Stimulated activated naive CD4-positive, alpha-beta T cell (primary cell): ENCODE measurements around the gene GBA3.

Experiments
- DNase-seq, 6 experiments: peaks; one replicate each; lab custom pipeline; 2025; lab: John Stamatoyannopoulos, UW

The GBA3 gene

GRCh38 chr4:22692736-22693135 lies at the start of gene GBA3:
TSS of gene GBA3 (plus strand) at chr4:22692937.
- DNase-seq = no peak

- DNase-seq = no peak
Measured at GRCh38 chr4:22643952-22644351, 48.8 kb upstream of the GBA3 start.

DNA sequence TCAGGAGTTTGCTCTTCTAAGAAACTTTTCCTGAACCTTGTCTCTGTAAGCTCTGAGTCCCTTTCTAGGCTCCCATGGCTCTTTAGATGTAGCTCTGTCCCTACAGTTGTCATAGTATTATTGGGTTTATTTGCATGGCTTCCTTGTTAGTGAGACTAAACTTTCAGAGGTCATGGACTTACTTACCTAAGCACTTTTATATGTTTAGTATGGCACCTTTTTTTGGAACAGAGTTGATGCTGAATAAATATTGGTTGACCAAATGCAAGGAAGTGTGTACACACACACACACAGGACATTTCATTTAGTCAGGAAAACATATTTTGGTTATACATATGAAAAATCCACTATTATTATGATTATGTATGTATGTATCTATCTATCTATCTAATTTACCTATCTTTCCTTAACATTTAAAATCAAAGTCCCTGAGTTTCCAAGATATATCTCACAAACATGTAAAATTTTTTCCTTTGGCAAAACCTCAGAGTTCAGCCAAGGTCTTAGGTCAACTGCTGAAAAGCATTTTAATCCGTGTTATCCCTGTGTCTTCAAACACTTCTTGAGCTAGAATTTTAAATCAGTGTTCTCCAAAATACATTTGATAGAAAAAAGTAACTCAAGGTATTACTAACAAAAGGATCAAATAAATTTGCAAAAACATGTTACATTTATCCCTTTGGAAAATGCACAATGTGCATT lies 47.1 kb upstream of the GBA3 start:
- DNase-seq = no peak

DNA sequence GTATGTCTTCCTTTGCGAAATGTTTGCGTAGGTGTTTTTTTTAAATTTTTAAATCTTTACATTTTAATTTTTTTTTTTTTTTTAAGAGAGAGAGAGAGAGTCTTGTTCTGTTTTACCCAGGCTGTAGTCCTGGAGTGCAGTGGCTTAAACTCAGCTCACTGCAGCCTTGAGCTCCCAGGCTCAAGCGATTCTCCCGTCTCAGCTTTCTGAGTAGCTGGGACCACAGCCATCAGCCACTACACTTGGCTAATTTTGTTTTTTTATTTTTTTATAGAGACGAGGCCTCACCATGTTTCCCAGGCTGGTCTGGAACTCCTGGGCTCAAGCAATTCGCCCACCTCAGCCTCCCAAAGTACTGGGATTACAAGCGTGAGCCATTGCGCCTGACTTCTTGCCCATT lies 43.7 kb upstream of the GBA3 start:
- DNase-seq = no peak

DNA sequence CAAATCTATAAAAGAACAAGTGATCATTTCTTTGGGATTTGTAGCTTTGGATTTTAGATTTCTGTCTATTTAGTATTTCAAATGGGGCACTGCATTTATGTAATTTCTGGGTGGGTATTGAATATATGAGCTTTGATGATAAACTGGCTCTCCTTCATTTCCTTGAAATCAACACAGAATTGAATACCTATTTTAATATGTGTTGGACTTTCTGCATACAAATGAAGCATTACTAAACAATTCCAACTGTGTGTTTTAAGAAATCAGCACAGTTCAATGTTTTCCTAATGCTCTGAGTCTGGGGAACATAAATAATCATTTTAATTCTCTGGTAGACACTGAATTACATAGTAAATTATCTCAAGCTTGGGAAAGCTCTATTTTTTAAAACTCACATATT lies 42.0 kb upstream of the GBA3 start:
- DNase-seq = no peak

DNA sequence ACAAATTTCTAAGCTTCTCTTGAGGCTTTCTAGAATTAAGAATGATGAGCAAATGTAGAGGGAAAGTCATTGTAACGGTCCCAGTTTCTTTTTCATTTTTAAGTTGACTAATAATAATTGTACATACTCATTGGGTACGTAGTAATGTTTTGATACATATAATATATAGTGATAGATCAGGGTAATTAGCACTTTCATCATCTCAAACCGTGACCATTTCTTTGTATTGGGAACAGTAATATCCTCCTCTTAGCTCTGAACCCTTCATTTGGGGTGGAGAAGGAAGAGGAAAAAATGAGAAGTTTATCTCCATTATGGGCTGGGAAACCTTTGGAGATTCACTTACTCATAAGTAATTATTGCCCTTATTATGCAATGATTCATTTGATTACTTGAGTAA lies 39.0 kb upstream of the GBA3 start:
- no peak for DNase-seq

DNA sequence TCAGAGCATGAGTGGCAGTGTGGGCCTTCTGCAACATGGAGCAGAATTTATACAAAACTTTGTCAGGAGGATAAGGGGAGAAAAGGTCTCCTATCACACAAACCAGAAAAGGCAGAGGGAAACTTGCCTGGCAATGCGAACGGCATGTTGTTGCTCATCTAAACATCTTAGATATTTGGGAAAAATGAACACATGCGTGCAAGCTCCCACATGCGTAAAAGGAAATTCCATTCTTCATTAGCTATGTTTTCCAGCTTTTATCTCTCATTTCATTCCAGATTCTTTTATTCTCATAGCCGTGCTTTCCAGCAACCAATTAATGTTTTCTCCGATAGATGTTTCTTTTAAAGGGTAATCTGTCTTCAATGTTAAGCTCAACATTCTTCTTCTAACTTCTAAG lies 31.3 kb upstream of the GBA3 start:
- DNase-seq = no peak

- DNase-seq = no peak
Measured at GRCh38 chr4:22667332-22667940, 25.3 kb upstream of the GBA3 start.

DNA sequence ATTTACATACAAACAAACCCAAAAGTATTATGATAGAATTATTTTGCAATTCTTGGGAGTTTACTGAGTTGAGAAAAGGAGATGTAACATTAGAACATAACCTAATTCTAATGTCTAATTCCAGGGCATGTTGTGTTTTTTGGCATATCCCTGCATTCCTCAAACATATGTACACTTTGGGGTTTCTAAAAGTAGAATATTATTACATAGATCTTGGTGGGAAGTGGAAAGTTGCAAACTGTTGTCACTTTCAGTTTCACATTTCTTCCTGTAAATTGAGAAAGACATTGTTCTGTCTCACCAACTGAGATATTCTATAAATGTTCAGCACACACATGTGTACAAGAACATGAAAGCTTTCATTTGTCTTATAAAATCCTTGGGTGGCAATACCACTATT lies 24.4 kb upstream of the GBA3 start:
- peak in 1 of 6 experiments; percentile 37 for DNase-seq

- DNase-seq = no peak
Measured at GRCh38 chr4:22668702-22669101, 24.0 kb upstream of the GBA3 start.

GRCh38 chr4:22670956-22671355 lies 21.8 kb upstream of the GBA3 start:
- DNase-seq = no peak

GRCh38 chr4:22672519-22672918 lies 20.2 kb upstream of the GBA3 start:
- peak in 2 of 6 experiments; percentile 3 to 48 for DNase-seq

GRCh38 chr4:22672944-22673343 lies 19.8 kb upstream of the GBA3 start:
- peak in 1 of 6 experiments; percentile 37 for DNase-seq

DNA sequence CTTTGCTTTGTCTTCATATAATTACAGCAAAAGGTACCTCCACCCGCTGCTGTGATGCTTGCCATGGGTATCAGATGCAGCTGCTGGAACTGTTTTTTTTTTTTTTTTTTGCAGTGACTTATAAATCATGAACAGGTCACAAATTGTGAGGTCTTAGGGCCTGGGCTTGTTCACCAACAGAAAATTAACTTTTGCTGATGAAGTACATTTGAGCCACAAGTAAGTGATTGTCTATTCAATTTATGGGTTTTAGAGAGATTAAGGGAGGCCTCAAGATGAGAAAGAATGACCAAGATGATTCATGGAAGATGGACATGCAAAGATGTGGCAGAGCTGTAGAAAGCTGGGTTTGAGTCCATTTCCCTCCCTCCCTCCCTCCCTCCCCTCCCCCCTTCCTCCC lies 18.0 kb upstream of the GBA3 start:
- no peak for DNase-seq

DNA sequence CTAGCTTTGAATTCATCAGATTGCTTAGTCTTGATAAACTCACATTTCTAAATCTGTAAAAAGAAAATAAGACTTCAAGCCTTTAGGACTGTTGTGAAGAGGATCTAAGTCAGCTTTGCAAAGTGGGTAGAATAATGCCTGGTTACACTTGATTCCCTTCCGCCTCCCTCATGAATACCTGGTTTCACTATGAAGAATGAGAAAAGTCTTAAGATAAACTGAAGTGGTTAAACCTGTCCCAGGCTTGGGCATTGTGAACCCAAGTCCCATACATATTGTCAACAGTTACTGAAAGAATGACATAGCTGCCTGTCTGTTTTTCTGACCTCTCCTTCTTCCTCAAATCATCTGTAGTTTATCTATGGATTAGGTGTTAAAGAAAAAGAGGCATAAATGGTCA lies 16.7 kb upstream of the GBA3 start:
- no peak for DNase-seq

- DNase-seq = no peak
Measured at GRCh38 chr4:22677780-22678179, 15.0 kb upstream of the GBA3 start.

- DNase-seq = no peak
Measured at GRCh38 chr4:22678940-22679854, 13.5 kb upstream of the GBA3 start.

DNA sequence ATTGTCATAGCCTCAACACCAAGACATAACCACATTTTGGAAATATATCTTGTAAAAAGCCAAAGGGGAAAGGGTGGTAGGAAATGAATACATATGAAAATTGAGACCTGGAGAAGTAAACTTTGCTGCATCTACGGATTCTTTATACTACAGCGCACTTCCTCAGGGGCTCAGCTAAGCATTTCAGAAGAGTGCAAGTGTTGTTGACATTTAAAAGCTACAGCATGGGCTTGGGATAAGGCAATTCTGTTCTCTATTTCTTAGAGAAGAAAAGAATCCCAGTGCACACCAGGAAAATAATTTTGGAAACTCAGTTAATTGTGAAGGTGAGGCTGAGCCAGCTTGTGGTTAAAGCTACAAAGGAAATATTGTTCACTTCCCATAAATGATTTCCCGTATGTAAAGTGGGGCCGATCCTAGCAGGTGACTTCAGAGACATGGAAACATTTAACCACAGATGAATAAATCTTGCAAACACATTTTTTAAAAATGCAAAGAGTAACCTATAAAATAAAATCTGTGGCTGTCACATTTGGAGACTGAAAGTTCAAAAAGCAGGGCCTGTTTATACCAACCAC lies 12.6 kb upstream of the GBA3 start:
- peak in 1 of 6 experiments; percentile 5 for DNase-seq

- DNase-seq = no peak
Measured at GRCh38 chr4:22683726-22684125, 9.0 kb upstream of the GBA3 start.

GRCh38 chr4:22686141-22686540 lies 6.6 kb upstream of the GBA3 start:
- DNase-seq = no peak

GRCh38 chr4:22688236-22688635 lies 4.5 kb upstream of the GBA3 start:
- DNase-seq = no peak

DNA sequence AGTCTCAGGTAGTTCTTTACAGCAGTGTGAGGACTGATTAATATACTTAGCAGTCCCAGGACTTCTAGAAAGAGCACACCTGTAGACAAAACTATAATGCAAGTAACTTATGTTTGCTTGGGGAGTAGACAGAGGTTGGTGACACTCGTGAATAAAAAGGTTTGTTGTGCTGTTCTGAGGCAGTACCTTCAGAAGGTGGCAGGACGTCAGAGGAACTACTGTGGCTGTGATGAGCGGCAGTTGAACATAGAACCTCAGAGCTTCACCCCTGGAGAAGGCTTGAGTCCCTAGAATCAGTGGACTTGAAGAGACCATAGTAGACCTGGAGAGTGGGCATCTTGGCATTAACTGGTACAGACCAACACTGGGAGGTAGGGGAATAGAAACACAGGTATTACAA lies 3.3 kb upstream of the GBA3 start:
- DNase-seq = peak in 1 of 6 experiments; percentile 48

- no peak for DNase-seq
Measured at GRCh38 chr4:22695029-22695428, 2.3 kb downstream of the GBA3 start.
